HG02642 (cell line): Measurements from ENCODE around the gene PABPN1.

Experiments used
- ATAC-seq: cut with Tn5 transposase; IDR thresholded peaks from one replicate; pipeline ENCODE4 v1.9.1; 2021; ENCODE audit warnings: mild to moderate bottlenecking; ENCODE audit not compliant: unreplicated experiment, poor library complexity

PABPN1 gene

DNA sequence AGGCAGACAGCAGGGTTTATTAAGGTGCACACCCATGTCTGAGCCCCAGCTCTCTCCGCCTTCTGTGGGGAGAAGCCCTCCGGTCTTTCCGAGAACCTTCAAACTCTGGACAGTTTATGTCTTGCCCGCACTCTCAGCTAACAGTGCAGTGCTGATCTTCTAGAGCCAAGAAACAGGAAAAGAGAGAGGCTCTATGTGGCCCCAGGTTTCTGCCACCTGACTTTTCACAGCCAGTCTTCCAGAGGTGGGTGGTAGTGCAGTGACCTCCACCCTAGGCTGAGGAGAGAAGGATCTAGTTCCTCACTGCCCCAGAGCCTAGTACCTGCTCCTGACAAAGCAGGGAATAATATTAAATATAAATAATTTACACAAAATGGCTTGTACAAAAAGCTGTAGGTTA, 35.4 kb downstream of the PABPN1 start:
- ATAC-seq: no peak

DNA sequence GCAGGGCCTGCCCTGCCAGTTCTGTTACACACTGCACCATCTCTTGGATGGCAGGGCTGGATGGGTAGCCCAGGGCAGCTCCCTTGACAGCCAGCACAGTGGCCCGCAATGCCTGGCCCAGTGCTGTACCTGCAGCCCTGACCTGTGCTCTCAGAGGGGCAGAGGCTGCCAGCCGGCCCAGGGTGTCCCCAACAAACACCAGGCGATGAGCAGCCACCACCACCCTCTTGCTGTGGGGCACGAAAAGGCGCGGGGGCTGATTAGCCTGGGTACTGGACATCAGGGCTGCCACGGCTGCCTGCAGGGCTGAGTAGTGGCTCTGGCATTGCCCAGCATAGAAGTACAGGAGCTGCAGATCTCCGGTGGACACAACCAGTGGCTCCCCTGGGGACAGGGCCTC, 36.0 kb downstream of the PABPN1 start:
- no peak for ATAC-seq

DNA sequence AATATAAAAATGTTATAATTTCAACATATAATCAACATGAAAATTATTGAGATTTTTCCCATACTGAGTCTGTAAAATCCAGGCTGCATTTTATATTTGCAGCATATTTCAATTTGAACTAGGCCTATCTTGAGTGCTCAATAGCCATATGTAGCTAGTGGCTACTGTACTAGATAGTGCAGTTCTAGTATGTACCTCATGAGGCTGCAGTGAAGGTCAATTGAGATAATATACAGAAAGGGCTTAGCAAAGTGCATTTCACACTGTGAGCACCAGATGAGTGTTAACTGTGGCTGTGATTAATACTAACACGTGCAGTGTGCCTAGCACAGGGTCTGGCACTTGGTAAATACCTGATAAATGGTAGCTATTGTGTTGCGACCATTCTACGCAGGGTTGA, 36.8 kb downstream of the PABPN1 start:
- no peak for ATAC-seq

DNA sequence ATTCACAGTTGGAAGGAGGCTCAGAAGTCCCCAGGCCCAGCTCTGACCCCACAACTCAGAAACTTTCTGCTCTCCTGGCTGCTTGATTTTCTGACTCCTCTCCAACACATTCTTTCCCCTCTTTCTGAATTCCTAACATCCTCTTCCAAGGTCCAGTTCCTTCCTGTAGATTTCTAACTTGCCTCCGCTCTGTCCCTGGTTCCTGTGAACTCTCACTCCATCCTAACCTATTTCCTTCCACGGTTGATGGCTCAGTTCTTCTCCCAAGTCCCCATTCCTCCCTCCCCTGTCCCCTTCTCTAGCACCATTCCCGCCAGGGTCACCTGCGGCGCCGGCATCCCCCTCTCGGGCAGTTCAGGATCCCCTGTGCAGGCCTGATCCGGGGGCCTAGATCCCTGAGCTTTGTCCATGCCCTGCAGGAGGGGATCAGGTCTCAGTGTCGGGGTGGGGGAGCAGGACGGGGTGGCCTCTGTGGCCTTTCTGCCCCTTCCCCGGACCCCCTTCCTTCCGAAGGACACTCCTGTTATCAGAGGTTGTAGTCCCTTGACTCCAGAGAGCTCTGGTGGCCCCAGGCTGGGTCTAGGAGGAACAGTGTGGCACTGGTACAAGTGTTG, 37.4 kb downstream of the PABPN1 start:
- no peak for ATAC-seq

DNA sequence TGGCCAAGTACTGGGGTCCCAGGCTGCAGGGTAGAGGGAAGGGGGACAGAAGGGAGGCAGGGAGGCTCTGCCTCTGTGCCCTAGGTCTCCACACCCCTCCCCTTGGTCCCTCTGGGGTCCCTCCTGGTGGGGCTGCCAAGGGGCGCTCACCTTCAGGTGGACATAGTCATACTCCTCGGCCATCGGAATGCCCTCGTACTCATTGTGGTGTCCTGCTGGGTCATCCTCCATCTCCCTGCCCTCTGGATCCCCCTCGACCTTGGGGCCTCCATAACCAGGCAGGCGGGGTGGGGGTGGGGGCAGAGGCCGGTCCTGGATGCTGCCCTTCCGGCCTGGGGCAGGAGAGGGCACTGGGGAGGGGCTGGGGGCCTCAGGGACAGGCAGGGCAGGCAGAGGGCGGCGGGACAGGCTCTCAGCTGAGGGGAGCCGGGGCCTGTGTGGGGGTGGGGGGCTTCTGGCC, 37.9 kb downstream of the PABPN1 start:
- ATAC-seq: no peak

DNA sequence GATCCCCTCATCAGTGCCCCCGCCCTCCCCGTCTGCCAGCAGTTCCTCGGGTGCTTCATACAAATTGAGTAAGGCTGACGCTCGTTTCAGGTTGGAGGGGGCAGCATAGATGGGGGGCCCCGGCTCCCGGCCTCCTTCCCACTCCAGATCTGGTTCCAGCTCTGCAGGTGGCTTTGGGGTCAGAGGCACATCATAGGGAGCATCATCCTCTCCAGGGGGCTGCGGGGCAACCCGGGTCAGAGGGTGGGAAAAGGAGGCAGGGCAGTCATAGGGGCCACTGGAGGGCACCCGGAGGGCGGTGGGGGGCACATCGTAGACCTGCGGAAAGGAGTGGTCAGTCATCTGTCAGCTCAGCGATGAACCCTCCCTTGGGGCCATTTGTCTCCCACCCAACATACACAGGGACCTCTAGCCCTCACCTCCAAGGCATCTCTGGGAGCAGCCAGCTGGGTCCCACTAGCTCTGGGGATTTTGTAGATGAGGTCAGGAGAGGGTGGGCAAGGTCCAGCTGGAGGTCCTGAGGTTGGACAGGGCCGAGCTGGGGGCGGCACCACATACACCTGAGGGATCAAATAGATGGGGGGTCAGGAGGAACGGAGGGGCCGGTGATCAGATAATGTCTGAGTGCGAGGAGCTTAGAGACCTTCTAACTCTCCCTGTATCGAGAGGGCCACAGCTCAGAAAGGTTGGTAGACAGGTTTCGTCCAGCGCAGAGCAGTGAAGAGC, 38.6 kb downstream of the PABPN1 start:
- no peak for ATAC-seq

DNA sequence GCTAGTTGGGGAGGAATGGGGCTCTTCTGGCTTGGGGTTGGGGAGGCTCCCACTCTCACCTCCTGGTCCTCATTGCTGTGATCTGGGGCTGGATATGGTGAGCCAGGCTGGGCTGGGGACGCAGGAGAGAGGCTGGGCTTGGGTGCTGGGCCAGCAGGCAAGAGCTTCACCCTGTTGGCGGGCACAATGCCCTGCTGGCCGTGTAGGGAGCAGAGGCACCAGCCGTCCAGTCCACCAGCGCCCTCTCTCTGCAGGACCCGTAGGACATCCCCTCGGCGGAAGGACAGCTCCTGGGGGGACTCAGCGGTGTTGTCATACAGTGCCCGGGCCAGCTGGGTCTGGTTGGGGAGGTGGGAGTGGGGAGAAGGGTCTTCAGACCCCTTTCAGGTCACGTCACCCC, 39.2 kb downstream of the PABPN1 start:
- no peak for ATAC-seq

DNA sequence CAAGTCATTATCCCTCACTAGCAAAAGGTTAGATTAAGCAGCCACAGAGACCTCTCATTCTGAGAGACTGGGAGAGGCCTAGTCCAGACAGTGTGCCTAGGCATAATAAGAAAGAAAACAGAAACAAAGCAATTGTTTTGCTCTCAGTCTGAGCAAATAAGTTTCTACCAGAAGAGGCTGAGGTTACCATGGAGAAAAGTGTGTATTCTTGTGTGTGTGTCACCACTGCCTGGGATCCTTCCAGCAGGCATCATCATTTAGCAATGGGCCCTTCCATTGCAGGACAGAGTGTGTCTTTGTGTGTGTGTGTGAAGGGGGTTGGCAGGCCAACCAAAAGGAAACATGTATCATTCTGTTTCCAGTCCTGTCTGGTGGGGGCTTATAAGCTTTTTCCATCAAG, 40.1 kb downstream of the PABPN1 start:
- no peak for ATAC-seq

DNA sequence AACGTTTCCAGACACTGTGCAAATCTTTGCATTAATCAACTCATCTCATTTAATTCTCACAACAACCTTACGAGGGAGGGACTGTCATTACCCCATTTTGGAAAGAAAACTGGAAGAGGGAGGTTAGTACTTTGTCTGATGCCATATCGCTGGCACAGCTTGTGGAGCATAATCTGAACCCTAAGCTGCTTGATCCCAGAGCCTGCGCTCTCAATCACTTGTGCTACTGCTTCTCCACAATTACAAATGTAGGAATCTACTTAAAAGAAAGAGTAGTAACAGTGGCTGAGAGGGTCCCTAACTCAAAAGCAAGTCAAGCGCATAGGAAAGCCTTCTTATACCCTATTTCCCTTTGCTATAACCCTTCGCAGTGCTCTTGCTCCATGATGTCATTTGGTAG, 40.5 kb downstream of the PABPN1 start:
- no peak for ATAC-seq

DNA sequence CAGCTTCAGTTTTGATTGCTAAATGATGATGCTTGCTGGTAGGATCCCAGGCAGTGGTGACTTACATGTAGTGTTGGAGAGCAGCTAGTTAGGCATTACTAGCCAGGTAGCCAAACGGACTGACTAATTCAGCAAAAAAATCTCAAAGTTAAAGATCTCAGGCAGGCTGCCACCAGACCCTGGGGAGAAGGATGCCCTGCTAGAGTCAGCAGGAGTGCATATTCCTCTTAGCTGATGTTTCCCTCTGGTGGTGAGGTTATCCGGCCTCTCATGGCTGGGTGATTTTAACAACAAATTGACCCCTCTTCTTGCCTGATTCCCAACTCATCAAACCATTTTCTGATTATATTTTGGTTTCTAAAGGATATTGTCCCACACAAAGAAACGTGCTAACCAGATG, 40.9 kb downstream of the PABPN1 start:
- ATAC-seq: no peak

DNA sequence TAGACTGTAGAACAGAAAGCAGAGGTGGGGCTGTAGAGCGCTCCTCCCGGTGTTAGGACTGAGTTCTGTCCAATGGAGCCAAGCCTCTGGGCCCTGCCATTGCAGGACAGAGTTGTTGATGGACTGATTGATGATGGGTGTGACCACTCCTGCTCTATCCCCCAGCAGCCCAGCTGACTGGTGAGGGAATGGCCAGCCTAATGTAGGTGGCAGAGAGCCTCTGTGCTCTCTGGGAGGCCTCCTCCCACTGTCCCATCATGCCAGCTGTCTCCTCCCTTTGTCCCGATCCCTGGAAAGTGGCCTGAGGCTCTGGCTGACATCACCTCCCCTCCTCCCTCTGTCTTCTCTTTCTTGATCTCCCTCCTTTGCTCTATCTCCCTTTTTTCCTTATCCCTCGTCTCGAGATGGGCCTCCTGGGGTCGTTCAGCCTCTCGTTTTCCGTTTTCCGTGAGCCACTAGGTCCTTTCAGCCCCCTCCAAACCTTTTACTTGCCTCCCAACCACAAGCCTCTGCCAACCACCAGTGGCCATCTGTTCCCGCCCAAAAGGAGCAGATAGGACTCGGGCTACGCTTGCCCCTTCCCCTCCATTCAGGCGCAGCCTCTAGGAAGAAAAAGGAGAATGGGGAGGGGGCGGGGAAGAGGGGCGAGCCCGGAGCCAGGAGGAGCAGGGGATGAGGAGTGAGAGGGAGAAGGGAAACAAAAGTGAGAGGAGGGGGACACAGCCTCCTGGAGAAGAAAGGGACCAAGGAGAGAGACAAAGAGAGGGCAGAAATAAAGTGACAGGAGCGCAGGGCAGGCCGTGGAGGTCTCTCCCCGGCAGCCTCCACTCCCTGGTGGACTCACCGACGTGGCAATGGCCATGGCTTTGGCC, 43.1 kb downstream of the PABPN1 start:
- ATAC-seq: no peak

DNA sequence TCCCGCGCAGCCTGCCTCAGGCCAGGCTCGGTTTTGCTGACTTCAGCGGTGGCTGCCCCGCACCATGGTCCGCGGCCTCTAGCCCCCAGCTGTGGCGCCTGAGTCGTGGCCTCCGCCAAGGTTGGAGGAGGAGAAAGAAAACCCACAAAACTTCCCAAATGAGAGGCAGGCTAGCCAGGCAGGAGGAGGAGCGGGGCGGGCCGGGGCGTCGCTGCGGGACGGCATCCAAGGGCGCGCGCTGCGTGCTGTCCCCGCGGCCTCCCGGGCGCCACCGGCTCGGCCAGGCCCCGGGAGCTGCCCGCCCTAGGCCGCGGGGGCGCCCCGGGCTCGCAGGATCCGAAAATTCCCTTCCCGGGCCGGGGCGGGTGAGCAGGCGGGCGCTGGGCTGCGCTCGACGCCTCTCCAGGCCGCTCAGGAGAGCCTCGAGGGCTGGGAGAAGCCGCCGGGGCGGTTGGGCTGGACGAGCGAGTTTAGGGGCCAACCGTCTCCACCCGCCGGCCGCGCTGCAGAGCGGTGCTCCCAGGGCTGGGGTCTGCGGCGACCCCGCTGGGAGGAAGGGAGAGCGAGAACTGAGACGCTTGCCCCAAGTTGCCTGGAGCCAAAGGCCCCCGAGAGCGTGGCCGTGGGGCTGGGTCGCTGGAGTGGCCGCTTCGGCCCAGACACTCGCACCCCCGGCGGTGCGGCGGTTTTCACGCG, 43.9 kb downstream of the PABPN1 start, which contains the start of gene EFS:
Gene EFS, minus strand, starts transcription at position 137 of the 696 bp plus-strand sequence. CDS start 147 bp downstream, outside the sequence.
- ATAC-seq: no peak

DNA sequence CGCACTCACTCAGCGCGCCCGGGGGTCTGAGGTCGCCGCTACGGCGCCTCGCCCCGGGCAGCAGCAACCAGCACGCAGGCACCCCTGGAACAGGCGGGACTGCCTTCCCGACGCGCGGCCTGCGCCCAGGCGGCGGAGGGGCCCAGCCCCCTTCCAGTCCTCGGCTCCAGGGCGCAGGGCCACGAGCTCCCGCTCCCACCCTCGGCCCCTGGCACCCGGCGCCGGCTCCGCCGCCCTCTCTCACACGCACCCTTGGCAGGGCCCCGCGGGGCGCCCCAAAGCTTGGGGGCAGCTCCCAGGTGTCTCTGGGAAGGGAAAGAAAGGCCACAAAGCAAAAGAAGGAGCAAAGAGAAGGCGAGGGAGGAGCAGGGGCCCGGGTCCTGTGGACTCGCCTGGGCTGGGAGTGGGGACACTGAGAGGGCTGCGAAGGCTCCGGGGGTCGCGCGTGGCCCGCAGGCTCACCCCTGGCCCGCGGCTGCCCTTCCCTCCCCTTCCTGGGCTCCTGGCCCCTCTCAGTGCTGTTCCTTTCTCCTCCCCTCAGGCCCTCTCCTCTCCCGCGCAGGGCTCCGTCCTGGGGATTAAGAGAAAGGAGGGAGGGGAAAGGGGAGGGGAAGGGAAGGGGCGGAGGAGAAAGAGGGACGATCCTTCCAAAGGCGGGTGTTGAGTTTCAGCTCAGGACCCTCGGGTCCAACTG, 44.6 kb downstream of the PABPN1 start:
- no peak for ATAC-seq

DNA sequence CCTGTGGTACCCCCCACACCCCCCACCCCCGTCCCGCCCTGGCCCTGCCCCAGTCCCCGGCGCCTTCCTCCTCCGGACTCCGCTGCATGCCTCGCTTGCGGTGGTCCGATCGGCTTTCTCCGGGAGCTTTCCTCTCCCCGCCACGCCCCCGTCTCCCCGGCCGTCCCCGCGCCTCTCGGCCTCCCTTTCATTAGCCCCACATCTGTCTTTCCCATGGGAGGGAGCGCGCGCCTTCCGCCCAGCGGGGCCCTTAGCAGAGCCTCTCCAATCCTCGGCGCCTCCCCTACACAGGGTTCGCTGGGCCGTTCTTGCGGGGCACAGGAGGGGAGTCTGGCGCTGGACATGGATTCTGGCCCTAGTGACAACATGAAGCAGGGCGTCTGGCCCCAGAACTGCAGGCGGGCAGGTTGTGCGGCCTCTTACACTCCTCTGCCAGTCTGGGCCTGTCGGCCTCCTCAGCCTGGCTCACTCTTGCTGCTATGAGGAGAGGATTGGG, 45.2 kb downstream of the PABPN1 start:
- no peak for ATAC-seq

DNA sequence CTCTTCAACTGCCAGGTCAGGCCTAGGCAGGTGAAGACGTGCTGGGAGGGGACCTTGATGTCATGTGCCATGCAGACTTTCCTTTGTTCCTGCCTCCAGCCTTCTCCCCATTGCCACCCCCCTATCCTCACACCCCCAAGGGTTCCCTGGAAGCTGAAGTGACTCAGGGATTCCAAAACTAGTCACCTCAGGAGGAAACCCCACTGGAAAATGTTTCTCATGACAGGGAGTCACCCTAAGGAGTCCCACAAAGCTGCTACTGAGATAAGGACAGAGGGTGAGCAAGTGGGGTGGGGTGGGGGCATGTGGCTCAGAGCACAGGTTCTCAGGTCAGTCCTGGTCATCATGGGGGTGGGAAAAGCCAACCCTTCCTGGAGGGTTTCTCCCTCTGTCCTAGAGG, 49.0 kb downstream of the PABPN1 start:
- ATAC-seq: no peak

DNA sequence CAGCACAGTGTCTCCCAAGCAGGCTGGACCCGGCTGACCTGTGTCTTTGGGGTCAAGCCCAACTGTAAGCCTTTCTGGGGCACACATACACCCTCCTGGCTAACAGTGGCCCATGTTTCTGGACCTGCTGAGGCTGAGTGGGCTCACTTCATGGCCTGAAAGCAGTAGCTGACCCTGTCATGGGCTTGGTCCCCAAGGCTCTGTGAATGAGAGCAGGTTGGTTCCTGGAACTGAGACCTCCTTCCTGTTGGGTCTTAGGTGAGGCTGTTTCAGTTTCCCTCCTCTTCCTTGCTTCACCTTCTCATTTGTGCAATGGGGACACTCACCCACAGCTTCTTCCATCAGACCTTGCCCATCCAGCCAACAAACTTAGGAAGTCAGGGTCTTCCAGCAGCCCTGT, 50.6 kb downstream of the PABPN1 start:
- no peak for ATAC-seq

DNA sequence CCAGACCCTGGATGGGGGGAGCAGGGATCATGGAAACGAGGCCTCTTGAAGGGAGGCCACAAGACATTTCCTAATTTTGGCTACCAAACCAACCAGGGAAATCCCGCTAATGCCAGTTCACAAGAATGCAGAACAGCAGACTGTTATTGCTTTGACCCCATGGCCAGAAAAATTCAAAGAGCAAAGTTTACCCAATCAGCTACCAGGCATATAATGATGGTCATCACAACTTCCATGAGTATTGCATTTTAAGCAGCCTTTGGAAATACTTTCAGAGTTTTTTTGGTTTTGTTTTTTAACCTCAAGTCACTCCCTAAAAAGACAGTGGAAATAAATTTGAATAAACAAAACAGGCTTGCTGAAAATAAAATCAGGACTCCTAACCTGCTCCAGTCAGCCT, 51.3 kb downstream of the PABPN1 start, which contains the start of gene IL25:
Gene IL25, plus strand, starts transcription at position 301 of the 400 bp plus-strand sequence.
- ATAC-seq: no peak

DNA sequence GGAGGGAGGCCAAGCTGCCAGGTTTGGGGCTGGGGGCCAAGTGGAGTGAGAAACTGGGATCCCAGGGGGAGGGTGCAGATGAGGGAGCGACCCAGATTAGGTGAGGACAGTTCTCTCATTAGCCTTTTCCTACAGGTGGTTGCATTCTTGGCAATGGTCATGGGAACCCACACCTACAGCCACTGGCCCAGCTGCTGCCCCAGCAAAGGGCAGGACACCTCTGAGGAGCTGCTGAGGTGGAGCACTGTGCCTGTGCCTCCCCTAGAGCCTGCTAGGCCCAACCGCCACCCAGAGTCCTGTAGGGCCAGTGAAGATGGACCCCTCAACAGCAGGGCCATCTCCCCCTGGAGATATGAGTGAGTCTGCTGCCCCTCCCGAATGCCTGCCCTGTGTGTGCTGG, 51.8 kb downstream of the PABPN1 start:
- no peak for ATAC-seq
